Neuronal stem cell (in vitro differentiated cells): Measurements from ENCODE around the gene DLG1.

Experiments used
- DNase-seq: peaks from one replicate; pipeline ENCODE4 v3.0.0-alpha.2; 2013; ENCODE audit warnings: low spot score
- H2AFZ ChIP-seq: one replicate; pipeline ENCODE4 v1.6.1; 2013; ENCODE audit warnings: mild to moderate bottlenecking, low read length, inconsistent platforms
- H2AK5ac ChIP-seq: 2 replicates; pipeline ENCODE4 v1.6.1; 2013; ENCODE audit warnings: low read depth, mild to moderate bottlenecking, inconsistent platforms, low read length, moderate library complexity, mixed read lengths
- H2BK120ac ChIP-seq: 2 replicates; pipeline ENCODE4 v1.6.1; 2013; ENCODE audit warnings: low read depth, mild to moderate bottlenecking, inconsistent platforms, low read length, moderate library complexity, mixed read lengths
- H2BK12ac ChIP-seq: one replicate; pipeline ENCODE4 v1.6.1; 2013; ENCODE audit warnings: low read length, inconsistent platforms
- H2BK15ac ChIP-seq: 2 replicates; pipeline ENCODE4 v1.6.1; 2013; ENCODE audit warnings: mild to moderate bottlenecking, low read length, inconsistent platforms, mixed read lengths
- H2BK5ac ChIP-seq: one replicate; pipeline ENCODE4 v1.6.1; 2013; ENCODE audit warnings: inconsistent platforms, mild to moderate bottlenecking, low read length, moderate library complexity
- H3K14ac ChIP-seq: one replicate; pipeline ENCODE4 v1.6.1; 2013; ENCODE audit warnings: low read length, inconsistent platforms
- H3K18ac ChIP-seq: 2 replicates; pipeline ENCODE4 v1.6.1; 2013; ENCODE audit warnings: low read length, inconsistent platforms
- H3K23ac ChIP-seq: 2 replicates; pipeline ENCODE4 v1.6.1; 2013; ENCODE audit warnings: low read depth, mild to moderate bottlenecking, mixed read lengths, low read length, inconsistent platforms; ENCODE audit not compliant: poor library complexity
- H3K27ac ChIP-seq: replicated peaks from 3 replicates; pipeline ENCODE4 v1.5.1; 2013; ENCODE audit warnings: low read length, inconsistent platforms
- H3K27me3 ChIP-seq, 3 experiments: 2 replicates each; pipeline ENCODE4 v1.6.1; 2013; ENCODE audit warnings: low read length in 3 of 3, mild to moderate bottlenecking in 2 of 3, inconsistent platforms in 1 of 3, low read depth in 1 of 3, mixed read lengths in 1 of 3, moderate library complexity in 1 of 3; ENCODE audit not compliant: control insufficient read depth in 3 of 3, insufficient read depth in 3 of 3
- H3K36me3 ChIP-seq, 2 donors: replicated peaks in 1 of 2; 2 replicates each; pipeline ENCODE4 v1.6.1; 2013; ENCODE audit warnings: low read length in 2 of 2; ENCODE audit not compliant: control insufficient read depth in 2 of 2, insufficient read depth in 2 of 2
- H3K4ac ChIP-seq: 2 replicates; pipeline ENCODE4 v1.6.1; 2013; ENCODE audit warnings: inconsistent platforms, mild to moderate bottlenecking, low read length, moderate library complexity
- H3K4me1 ChIP-seq, 2 donors: 1 replicate in 1 of 2; 2 replicates in 1 of 2; pipeline ENCODE4 v1.6.1; 2013; ENCODE audit warnings: low read length in 2 of 2, low read depth in 1 of 2; ENCODE audit not compliant: control insufficient read depth in 2 of 2, insufficient read depth in 1 of 2
- H3K4me2 ChIP-seq: one replicate; pipeline ENCODE4 v1.6.1; 2013; ENCODE audit warnings: mild to moderate bottlenecking, low read length, inconsistent platforms; ENCODE audit not compliant: insufficient read depth, poor library complexity, severe bottlenecking
- H3K4me3 ChIP-seq, 2 donors: 2 replicates each; pipeline ENCODE4 v1.5.1; 2013; ENCODE audit warnings: low read length in 2 of 2, mild to moderate bottlenecking in 2 of 2, inconsistent platforms in 1 of 2, moderate library complexity in 1 of 2
- H3K79me1 ChIP-seq: one replicate; pipeline ENCODE4 v1.6.1; 2013; ENCODE audit warnings: low read depth, mild to moderate bottlenecking, inconsistent platforms, low read length, moderate library complexity
- H3K9ac ChIP-seq: one replicate; pipeline ENCODE4 v1.6.1; 2013; ENCODE audit warnings: mild to moderate bottlenecking, low read depth, low read length, inconsistent platforms; ENCODE audit not compliant: poor library complexity
- H3K9me3 ChIP-seq, 2 donors: replicated peaks in 1 of 2; 2 replicates each; pipeline versions ENCODE3 to v1.6.1; 2013; ENCODE audit warnings: low read length in 2 of 2, mild to moderate bottlenecking in 2 of 2, inconsistent platforms in 1 of 2, low read depth in 1 of 2, mixed read lengths in 1 of 2, moderate library complexity in 1 of 2; ENCODE audit not compliant: control insufficient read depth in 2 of 2, insufficient read depth in 1 of 2
- H4K8ac ChIP-seq: one replicate; pipeline ENCODE4 v1.6.1; 2013; ENCODE audit warnings: low read depth, mild to moderate bottlenecking, inconsistent platforms, low read length, moderate library complexity
- H4K91ac ChIP-seq: one replicate; pipeline ENCODE4 v1.6.1; 2013; ENCODE audit warnings: low read length, low read depth, mild to moderate bottlenecking, inconsistent platforms; ENCODE audit not compliant: poor library complexity
- WGBS, 2 donors: extraction: QIAGEN DNeasy Blood & Tissue Kit; methylation state at CpG; one replicate each; pipeline ENCODE4 v1.1.7; 2013; ENCODE audit warnings: missing lambda C conversion rate in 2 of 2, mixed read lengths in 1 of 2; ENCODE audit not compliant: insufficient read length in 2 of 2, insufficient replicate concordance in 1 of 2; ENCODE audit errors: extremely low coverage in 2 of 2; 5-methylcytosine and 5-hydroxymethylcytosine counted together

Gene DLG1

GRCh38 chr3:197292083-197292646, 6.2 kb downstream of the DLG1 start:
- Histone ChIP-seq H2AFZ (no peak overlapping the region), H2AK5ac (no peak overlapping the region), H4K8ac (no peak overlapping the region), H2BK5ac (no peak overlapping the region), H4K91ac (no peak overlapping the region), H2BK15ac (no peak overlapping the region), H3K18ac (no peak overlapping the region), H3K27ac (no peak overlapping the region), H2BK120ac (no peak overlapping the region), H3K14ac (no peak overlapping the region), H3K36me3 (peaks cover 7 to 93% of the 10 kb centered on the region in 2 donors), H3K79me1 (peaks cover 2% of the 10 kb centered on the region), H3K4me3 (no peak overlapping the region), H3K9me3 (peaks cover 0 to 8% of the 10 kb centered on the region in 2 donors), H3K9ac (no peak overlapping the region), H3K23ac (no peak overlapping the region), H3K4ac (no peak overlapping the region), H3K4me1 (peaks cover 0 to 8% of the 10 kb centered on the region in 2 donors), H3K4me2 (no peak overlapping the region), H3K27me3 (no peaks in the 10 kb centered on the region), H2BK12ac (no peak overlapping the region)
- no CpG with 5 or more reads among the region's 8 CpGs for WGBS, 2 donors
- DNase-seq: no peak

- no peak overlapping the region for H3K4me3 ChIP-seq
- H2BK120ac ChIP-seq: no peak overlapping the region
- peaks cover 4% of the 10 kb centered on the region for H3K79me1 ChIP-seq
- no peak overlapping the region for H3K27ac ChIP-seq
- H3K4me2 ChIP-seq: no peak overlapping the region
- H3K9me3 ChIP-seq: peaks cover 6 to 31% of the 10 kb centered on the region in 2 donors
- no peak overlapping the region for H3K23ac ChIP-seq
- H3K36me3 ChIP-seq: peaks cover 15 to 98% of the 10 kb centered on the region in 2 donors
- H3K9ac ChIP-seq: no peak overlapping the region
- H2BK15ac ChIP-seq: no peak overlapping the region
- no peak overlapping the region for H2BK5ac ChIP-seq
- H3K14ac ChIP-seq: no peak overlapping the region
- no peak overlapping the region for H2BK12ac ChIP-seq
- H3K27me3 ChIP-seq: no peaks in the 10 kb centered on the region
- no peak overlapping the region for H2AK5ac ChIP-seq
- H3K4ac ChIP-seq: no peak overlapping the region
- no peak overlapping the region for H4K91ac ChIP-seq
- H4K8ac ChIP-seq: no peak overlapping the region
- H3K4me1 ChIP-seq: no peaks in the 10 kb centered on the region
- H3K18ac ChIP-seq: no peak overlapping the region
- H2AFZ ChIP-seq: no peak overlapping the region
- no peak for DNase-seq
These were observed 8.7 kb downstream of the DLG1 start for GRCh38 chr3:197289726-197290125.

- Histone ChIP-seq H3K9me3 (peaks cover 6 to 34% of the 10 kb centered on the region in 2 donors), H3K27ac (no peak overlapping the region), H3K36me3 (peaks cover 15 to 97% of the 10 kb centered on the region in 2 donors), H3K4me2 (no peak overlapping the region), H3K9ac (no peak overlapping the region), H2AK5ac (no peak overlapping the region), H2BK5ac (no peak overlapping the region), H3K14ac (no peak overlapping the region), H2BK120ac (no peak overlapping the region), H4K91ac (no peak overlapping the region), H3K18ac (no peak overlapping the region), H3K4me3 (no peak overlapping the region), H2AFZ (no peak overlapping the region), H3K4me1 (no peaks in the 10 kb centered on the region), H3K27me3 (no peaks in the 10 kb centered on the region), H2BK15ac (no peak overlapping the region), H3K4ac (no peak overlapping the region), H2BK12ac (no peak overlapping the region), H3K79me1 (peaks cover 6% of the 10 kb centered on the region), H4K8ac (no peak overlapping the region), H3K23ac (no peak overlapping the region)
- no CpG with 5 or more reads among the region's 2 CpGs for WGBS, 2 donors
- no peak for DNase-seq
These were observed 11.7 kb downstream of the DLG1 start for GRCh38 chr3:197286678-197287077.

GRCh38 chr3:197285557-197285956, 12.9 kb downstream of the DLG1 start:
- peaks cover 16 to 97% of the 10 kb centered on the region in 2 donors for H3K36me3 ChIP-seq
- H2BK15ac ChIP-seq: no peak overlapping the region
- no peak overlapping the region for H3K4me3 ChIP-seq
- H4K8ac ChIP-seq: no peak overlapping the region
- no peak overlapping the region for H2BK12ac ChIP-seq
- H3K9me3 ChIP-seq: peaks cover 6 to 45% of the 10 kb centered on the region in 2 donors
- H3K23ac ChIP-seq: no peak overlapping the region
- no peak overlapping the region for H2AK5ac ChIP-seq
- no peak for DNase-seq
- no peaks in the 10 kb centered on the region for H3K4me1 ChIP-seq
- H3K4ac ChIP-seq: no peak overlapping the region
- no CpG with 5 or more reads among the region's 2 CpGs for WGBS, 2 donors
- H2BK120ac ChIP-seq: no peak overlapping the region
- no peaks in the 10 kb centered on the region for H3K27me3 ChIP-seq
- no peak overlapping the region for H2AFZ ChIP-seq
- no peak overlapping the region for H3K9ac ChIP-seq
- no peak overlapping the region for H3K14ac ChIP-seq
- H3K79me1 ChIP-seq: peaks cover 5% of the 10 kb centered on the region
- H2BK5ac ChIP-seq: no peak overlapping the region
- H4K91ac ChIP-seq: no peak overlapping the region
- no peak overlapping the region for H3K4me2 ChIP-seq
- no peak overlapping the region for H3K18ac ChIP-seq
- H3K27ac ChIP-seq: no peak overlapping the region
